ENCODE measurements around the gene SCGB1D4. TPM values are rescaled to one million over a fixed set of nuclear protein-coding genes. Genes with fewer than 3 reads are reported as not detected.

Gene SCGB1D4
- total RNA-seq, 1 experiment from 2014 or later, result not detected

DNA sequence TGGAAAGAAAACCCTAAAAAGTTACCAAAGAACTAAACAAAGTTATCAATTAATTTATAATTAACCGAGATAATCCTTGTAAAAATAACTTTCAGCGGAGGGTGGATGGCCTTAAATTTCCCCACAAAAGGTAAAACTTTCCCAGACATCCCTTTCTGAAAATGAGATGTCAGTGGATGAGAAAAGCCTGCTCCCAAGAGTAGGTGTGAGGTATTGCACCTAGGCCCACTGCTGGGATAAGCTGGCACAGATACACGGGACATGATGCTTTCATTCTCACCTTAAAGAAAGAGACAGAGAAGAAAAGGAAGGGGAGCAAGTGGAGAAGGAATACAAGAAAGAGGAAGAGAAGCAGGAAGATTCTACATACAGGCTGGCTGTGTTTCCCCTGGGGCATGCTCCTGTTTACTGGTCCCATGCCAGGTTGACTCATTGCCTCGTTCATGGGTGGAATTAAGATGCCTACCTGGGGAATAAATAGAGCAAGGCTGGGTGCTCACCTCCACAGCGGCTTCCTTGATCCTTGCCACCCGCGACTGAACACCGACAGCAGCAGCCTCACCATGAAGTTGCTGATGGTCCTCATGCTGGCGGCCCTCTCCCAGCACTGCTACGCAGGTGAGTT, 29.1 kb downstream of the SCGB1D4 start, which contains the start of gene SCGB2A2:
Gene SCGB2A2, plus strand, starts transcription at position 505 of the 625 bp plus-strand sequence. Its CDS starts 59 bp downstream, at position 564.
- peak; percentile 82 for ATAC-seq
- no peak within 1 kb of the TSS; the same call in 1 of the 2 replicates for H3K4me2 ChIP-seq (ENCODE audit: low read length)
- CTCF ChIA-PET, result interaction anchor here (0.8 to 1.6 kb wide), 2 partner anchors 13 to 53 kb away, joined by 3 to 5 read pairs; no protein-coding TSS in a partner anchor

More for the DNA sequence above, 29.1 kb downstream of the SCGB1D4 start, which contains the start of gene SCGB2A2:
- ChIA-PET POLR2A (no interaction called here), RAD21 (ENCODE audit: low non-redundant PET in 1 of 2, low total read pairs in 2 of 2, uncharacterized antibody in 2 of 2, unreplicated experiment in 2 of 2) (no interaction called here)
- Histone ChIP-seq H3K4me1 (ENCODE audit: control insufficient read depth in 1 of 2, insufficient read depth in 2 of 2, low read length in 2 of 2) (peaks cover 0 to 5% of the 10 kb centered on the region in 2 experiments; a peak in 1 of 4 replicates), H2AFZ (ENCODE audit: low read depth, low read length, poor library complexity, severe bottlenecking) (no peak within 1 kb of the TSS), H3K79me2 (ENCODE audit: insufficient read depth, low read length) (no peaks in the 10 kb centered on the region), H3K9me2 (ENCODE audit: insufficient read depth) (no peaks in the 10 kb centered on the region), H3K36me3 (ENCODE audit: control insufficient read depth in 1 of 2, insufficient read depth in 2 of 2, low read length in 2 of 2) (no peaks in the 10 kb centered on the region), H4K20me1 (ENCODE audit: insufficient read depth) (no peaks in the 10 kb centered on the region), H3K27ac (ENCODE audit: low read depth, low read length) (no peak within 1 kb of the TSS), H3K9me3 (ENCODE audit: control insufficient read depth in 1 of 2, insufficient read depth in 1 of 2, low read depth in 1 of 2, low read length in 2 of 2) (no peaks in the 10 kb centered on the region), H3K27me3 (ENCODE audit: insufficient read depth, low read length) (0 out of 2 replicates have a peak, but pooled peaks cover 6% of the 10 kb centered on the region), H3K4me3 (replicated peaks in 1 of 2; ENCODE audit: low read depth in 1 of 2, low read length in 2 of 2) (no peak within 1 kb of the TSS), H3K9ac (ENCODE audit: low read length) (no peak within 1 kb of the TSS)
- intact Hi-C loops (cut with micrococcal nuclease), result no loop called here
- DNase-seq (ENCODE audit: low read depth, low spot score), result peak; percentile 8
- TF ChIP-seq, protein P1, sequence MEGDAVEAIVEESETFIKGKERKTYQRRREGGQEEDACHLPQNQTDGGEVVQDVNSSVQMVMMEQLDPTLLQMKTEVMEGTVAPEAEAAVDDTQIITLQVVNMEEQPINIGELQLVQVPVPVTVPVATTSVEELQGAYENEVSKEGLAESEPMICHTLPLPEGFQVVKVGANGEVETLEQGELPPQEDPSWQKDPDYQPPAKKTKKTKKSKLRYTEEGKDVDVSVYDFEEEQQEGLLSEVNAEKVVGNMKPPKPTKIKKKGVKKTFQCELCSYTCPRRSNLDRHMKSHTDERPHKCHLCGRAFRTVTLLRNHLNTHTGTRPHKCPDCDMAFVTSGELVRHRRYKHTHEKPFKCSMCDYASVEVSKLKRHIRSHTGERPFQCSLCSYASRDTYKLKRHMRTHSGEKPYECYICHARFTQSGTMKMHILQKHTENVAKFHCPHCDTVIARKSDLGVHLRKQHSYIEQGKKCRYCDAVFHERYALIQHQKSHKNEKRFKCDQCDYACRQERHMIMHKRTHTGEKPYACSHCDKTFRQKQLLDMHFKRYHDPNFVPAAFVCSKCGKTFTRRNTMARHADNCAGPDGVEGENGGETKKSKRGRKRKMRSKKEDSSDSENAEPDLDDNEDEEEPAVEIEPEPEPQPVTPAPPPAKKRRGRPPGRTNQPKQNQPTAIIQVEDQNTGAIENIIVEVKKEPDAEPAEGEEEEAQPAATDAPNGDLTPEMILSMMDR (IDR thresholded peaks at IDR 0.05 in 2 of 3, conservative IDR thresholded peaks at IDR 0.05 in 1 of 3; ENCODE audit: borderline replicate concordance in 1 of 3, insufficient read depth in 1 of 3, low read depth in 2 of 3, low read length in 2 of 3), result peak; percentile 24 to 62 (median 58); a peak in 5 of 6 replicates
- peak; percentile 47 for TF ChIP-seq RAD21 (IDR thresholded peaks at IDR 0.05; ENCODE audit: low read depth)
- TF ChIP-seq, protein P2, sequence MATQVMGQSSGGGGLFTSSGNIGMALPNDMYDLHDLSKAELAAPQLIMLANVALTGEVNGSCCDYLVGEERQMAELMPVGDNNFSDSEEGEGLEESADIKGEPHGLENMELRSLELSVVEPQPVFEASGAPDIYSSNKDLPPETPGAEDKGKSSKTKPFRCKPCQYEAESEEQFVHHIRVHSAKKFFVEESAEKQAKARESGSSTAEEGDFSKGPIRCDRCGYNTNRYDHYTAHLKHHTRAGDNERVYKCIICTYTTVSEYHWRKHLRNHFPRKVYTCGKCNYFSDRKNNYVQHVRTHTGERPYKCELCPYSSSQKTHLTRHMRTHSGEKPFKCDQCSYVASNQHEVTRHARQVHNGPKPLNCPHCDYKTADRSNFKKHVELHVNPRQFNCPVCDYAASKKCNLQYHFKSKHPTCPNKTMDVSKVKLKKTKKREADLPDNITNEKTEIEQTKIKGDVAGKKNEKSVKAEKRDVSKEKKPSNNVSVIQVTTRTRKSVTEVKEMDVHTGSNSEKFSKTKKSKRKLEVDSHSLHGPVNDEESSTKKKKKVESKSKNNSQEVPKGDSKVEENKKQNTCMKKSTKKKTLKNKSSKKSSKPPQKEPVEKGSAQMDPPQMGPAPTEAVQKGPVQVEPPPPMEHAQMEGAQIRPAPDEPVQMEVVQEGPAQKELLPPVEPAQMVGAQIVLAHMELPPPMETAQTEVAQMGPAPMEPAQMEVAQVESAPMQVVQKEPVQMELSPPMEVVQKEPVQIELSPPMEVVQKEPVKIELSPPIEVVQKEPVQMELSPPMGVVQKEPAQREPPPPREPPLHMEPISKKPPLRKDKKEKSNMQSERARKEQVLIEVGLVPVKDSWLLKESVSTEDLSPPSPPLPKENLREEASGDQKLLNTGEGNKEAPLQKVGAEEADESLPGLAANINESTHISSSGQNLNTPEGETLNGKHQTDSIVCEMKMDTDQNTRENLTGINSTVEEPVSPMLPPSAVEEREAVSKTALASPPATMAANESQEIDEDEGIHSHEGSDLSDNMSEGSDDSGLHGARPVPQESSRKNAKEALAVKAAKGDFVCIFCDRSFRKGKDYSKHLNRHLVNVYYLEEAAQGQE (IDR thresholded peaks at IDR 0.05; ENCODE audit: low read depth), result no peak
- BruUV-seq (replicated peaks), result no TSS peak

Measured in HCT116 (cell line).